IMR-90 (cell line): ENCODE data around the gene RHOU. TPM values are rescaled to one million over a fixed set of nuclear protein-coding genes. Genes with fewer than 3 reads are reported as not detected.

Experiments used
- ATAC-seq: fragments of 200-7000 bp; cut with Tn5 transposase; 2 replicates; pipeline ENCODE4 v1.9.1; 2020; ENCODE audit warnings: low read depth, mild to moderate bottlenecking, moderate library complexity
- BruUV-seq: library from RNA; stranded (reverse); fragments of 400-500 nt; replicated peaks from 2 replicates; lab custom pipeline; 2021; lab: Mats Ljungman, UMichigan
- CTCF ChIA-PET: fragments of 300-600 bp; formaldehyde crosslinking; extraction: SDS; loops from one replicate; lab custom pipeline; 2021; ENCODE audit warnings: antibody characterized with exemption; lab: Yijun Ruan, JAX
- POLR2A ChIA-PET: fragments of 300-600 bp; sonication (Branson Sonifier 250); formaldehyde crosslinking; loops from one replicate; lab custom pipeline; 2022; ENCODE audit warnings: antibody characterized with exemption; ENCODE audit not compliant: unreplicated experiment; lab: Charles Lee
- DNase-seq: peaks from one replicate; pipeline ENCODE4 v3.0.0; 2013
- H2AFZ ChIP-seq: replicated peaks from 2 replicates; pipeline ENCODE3; 2013; ENCODE audit warnings: low read length, mild to moderate bottlenecking; ENCODE audit not compliant: poor library complexity
- H2AK5ac ChIP-seq: 2 replicates; pipeline ENCODE4 v1.6.1; 2013; ENCODE audit warnings: low read depth, low read length, inconsistent platforms
- H2AK9ac ChIP-seq: replicated peaks from 2 replicates; pipeline ENCODE3; 2013; ENCODE audit warnings: mild to moderate bottlenecking, low read depth, low read length, moderate library complexity; ENCODE audit not compliant: poor library complexity
- H2BK120ac ChIP-seq: 2 replicates; pipeline ENCODE4 v1.6.1; 2013; ENCODE audit warnings: low read depth, low read length, inconsistent platforms
- H2BK15ac ChIP-seq: 3 replicates; pipeline ENCODE4 v1.6.1; 2013; ENCODE audit warnings: low read depth, low read length, inconsistent platforms
- H2BK20ac ChIP-seq: 2 replicates; pipeline ENCODE4 v1.6.1; 2013; ENCODE audit warnings: low read depth, mild to moderate bottlenecking, inconsistent platforms, low read length, moderate library complexity
- H2BK5ac ChIP-seq: 2 replicates; pipeline ENCODE4 v1.6.1; 2013; ENCODE audit warnings: mild to moderate bottlenecking, low read depth, low read length, inconsistent platforms; ENCODE audit not compliant: poor library complexity, severe bottlenecking
- H3K14ac ChIP-seq: replicated peaks from 2 replicates; pipeline ENCODE4 v1.6.1; 2013; ENCODE audit warnings: low read depth, low read length, inconsistent platforms
- H3K18ac ChIP-seq: 2 replicates; pipeline ENCODE4 v1.6.1; 2013; ENCODE audit warnings: low read depth, low read length, control low read depth
- H3K23ac ChIP-seq: 2 replicates; pipeline ENCODE4 v1.6.1; 2013; ENCODE audit warnings: low read depth, low read length, inconsistent platforms
- H3K27ac ChIP-seq: 2 replicates; pipeline ENCODE4 v1.5.1; 2013; ENCODE audit warnings: mild to moderate bottlenecking, control low read depth, low read length; ENCODE audit not compliant: insufficient read depth
- H3K27me3 ChIP-seq: 2 replicates; pipeline ENCODE4 v1.6.1; 2013; ENCODE audit warnings: low read length; ENCODE audit not compliant: control insufficient read depth, insufficient read depth
- H3K36me3 ChIP-seq: 2 replicates; pipeline ENCODE4 v1.6.1; 2013; ENCODE audit warnings: low read length, mixed read lengths; ENCODE audit not compliant: control insufficient read depth, insufficient read depth
- H3K4ac ChIP-seq: 2 replicates; pipeline ENCODE4 v1.6.1; 2013; ENCODE audit warnings: low read depth, low read length, inconsistent platforms
- H3K4me1 ChIP-seq: 2 replicates; pipeline ENCODE4 v1.6.1; 2013; ENCODE audit warnings: low read length, mixed read lengths; ENCODE audit not compliant: control insufficient read depth, insufficient read depth
- H3K4me2 ChIP-seq: 2 replicates; pipeline ENCODE4 v1.6.1; 2013; ENCODE audit warnings: low read depth, mild to moderate bottlenecking, control low read depth, low read length, moderate library complexity
- H3K4me3 ChIP-seq: 2 replicates; pipeline ENCODE4 v1.5.1; 2013; ENCODE audit warnings: low read depth, mild to moderate bottlenecking, control low read depth, low read length, moderate library complexity; ENCODE audit not compliant: insufficient read depth
- H3K56ac ChIP-seq: 2 replicates; pipeline ENCODE4 v1.6.1; 2013; ENCODE audit warnings: low read length, inconsistent platforms; ENCODE audit not compliant: insufficient read depth; ENCODE audit errors: extremely low read depth
- H3K79me1 ChIP-seq, 2 experiments: 2 replicates each; pipeline ENCODE4 v1.6.1; 2013; ENCODE audit warnings: low read length in 2 of 2, inconsistent platforms in 1 of 2, low read depth in 1 of 2
- H3K9ac ChIP-seq: 2 replicates; pipeline ENCODE4 v1.6.1; 2013; ENCODE audit warnings: low read depth, low read length, control low read depth
- H3K9me1 ChIP-seq: 2 replicates; pipeline ENCODE4 v1.6.1; 2013; ENCODE audit warnings: low read length, inconsistent platforms; ENCODE audit not compliant: insufficient read depth
- H3K9me3 ChIP-seq: 2 replicates; pipeline ENCODE4 v1.6.1; 2013; ENCODE audit warnings: low read length; ENCODE audit not compliant: control insufficient read depth, insufficient read depth
- H4K20me1 ChIP-seq: 2 replicates; pipeline ENCODE4 v1.6.1; 2013; ENCODE audit warnings: low read length, inconsistent platforms; ENCODE audit not compliant: insufficient read depth
- H4K5ac ChIP-seq: 2 replicates; pipeline ENCODE4 v1.6.1; 2013; ENCODE audit warnings: mild to moderate bottlenecking, low read depth, low read length, control low read depth
- H4K8ac ChIP-seq, 2 experiments: 2 replicates each; pipeline ENCODE4 v1.6.1; 2013; ENCODE audit warnings: low read depth in 2 of 2, low read length in 2 of 2, control low read depth in 1 of 2, inconsistent platforms in 1 of 2
- H4K91ac ChIP-seq: 2 replicates; pipeline ENCODE4 v1.6.1; 2013; ENCODE audit warnings: low read depth, low read length, inconsistent platforms; ENCODE audit not compliant: insufficient read depth
- BHLHE40 ChIP-seq: fragments of 150-350 bp; IDR thresholded peaks from 2 replicates; pipeline ENCODE4 v1.6.1; 2016; ENCODE audit warnings: mild to moderate bottlenecking, low read depth, low read length
- CEBPB ChIP-seq: IDR thresholded peaks from 2 replicates; pipeline ENCODE4 v1.6.1; 2012; ENCODE audit warnings: low read depth, low read length, improper control_type of control experiment
- CHD1 ChIP-seq: IDR thresholded peaks from 2 replicates; pipeline ENCODE4 v1.6.1; 2012; ENCODE audit warnings: low read depth, low read length, improper control_type of control experiment
- FOS ChIP-seq: fragments of 150-350 bp; IDR thresholded peaks from 2 replicates; pipeline ENCODE4 v1.6.1; 2016; ENCODE audit warnings: low read depth, low read length
- MAFK ChIP-seq: IDR thresholded peaks from 2 replicates; pipeline ENCODE4 v1.6.1; 2012; ENCODE audit warnings: low read depth, low read length, improper control_type of control experiment
- MAZ ChIP-seq: IDR thresholded peaks from 2 replicates; pipeline ENCODE4 v1.6.1; 2012; ENCODE audit warnings: low read depth, mild to moderate bottlenecking, low read length, improper control_type of control experiment, moderate library complexity, borderline replicate concordance
- MXI1 ChIP-seq: IDR thresholded peaks from 2 replicates; pipeline ENCODE4 v1.6.1; 2012; ENCODE audit warnings: low read depth, mild to moderate bottlenecking, low read length, moderate library complexity, borderline replicate concordance
- NFE2L2 ChIP-seq: fragments of 150-350 bp; IDR thresholded peaks from 2 replicates; pipeline ENCODE4 v1.6.1; 2016; ENCODE audit warnings: low read depth, mild to moderate bottlenecking, low read length
- POLR2A ChIP-seq: IDR thresholded peaks from 2 replicates; pipeline ENCODE4 v1.6.1; 2012; ENCODE audit warnings: mild to moderate bottlenecking, low read depth, low read length
- RAD21 ChIP-seq: IDR thresholded peaks from 2 replicates; pipeline ENCODE4 v1.6.1; 2012; ENCODE audit warnings: low read length, improper control_type of control experiment
- RCOR1 ChIP-seq: IDR thresholded peaks from 2 replicates; pipeline ENCODE4 v1.6.1; 2012; ENCODE audit warnings: mild to moderate bottlenecking, low read length, improper control_type of control experiment; ENCODE audit not compliant: insufficient replicate concordance
- RFX5 ChIP-seq: IDR thresholded peaks from 2 replicates; pipeline ENCODE4 v1.8.0; 2012; ENCODE audit warnings: low read depth, mild to moderate bottlenecking, low read length, moderate library complexity
- SMC3 ChIP-seq: fragments of 150-350 bp; IDR thresholded peaks from 2 replicates; pipeline ENCODE4 v1.6.1; 2016; ENCODE audit warnings: low read depth, mild to moderate bottlenecking, antibody characterized with exemption, low read length, moderate library complexity
- WGBS, 2 experiments: methylation state at CpG; one replicate each; pipeline versions ENCODE4 v1.1.5 to v1.1.7; 2013; ENCODE audit warnings: missing lambda C conversion rate in 2 of 2; ENCODE audit not compliant: insufficient read length in 1 of 2; ENCODE audit errors: extremely low coverage in 2 of 2; 5-methylcytosine and 5-hydroxymethylcytosine counted together
- dilution Hi-C: fragments of 300-500 bp; cut with HindIII; formaldehyde crosslinking; loops from one replicate; pipeline ENCODE4 v1.14.3; 2018; ENCODE audit warnings: low sequenced_read_pairs; ENCODE audit not compliant: unreplicated experiment
- in situ Hi-C: fragments of 300-500 bp; cut with MboI; formaldehyde crosslinking; loops from 3 replicates; pipeline ENCODE4 v1.14.3; 2019; ENCODE audit warnings: low sequenced_read_pairs, inconsistent platforms, mixed read lengths
- intact Hi-C: fragments of 100-400 bp; cut with micrococcal nuclease; formaldehyde crosslinking; loops from 2 replicates; pipeline ENCODE4 v1.10.0; 2022
- polyA plus RNA-seq, 3 experiments: library from polyadenylated mRNA; depleted of rRNA; stranded (reverse); fragments of >200 nt; gene quantifications; 2 replicates each; pipeline ENCODE4 v1.2.3, GENCODE V29; 2012; ENCODE audit warnings: low replicate concordance in 1 of 3
- total RNA-seq: library from RNA; depleted of rRNA; stranded (reverse); fragments of >200 nt; gene quantifications from 2 replicates; pipeline ENCODE4 v1.2.3, GENCODE V29; 2012
- TF ChIP-seq, protein P1 (sequence below): fragments of 150-350 bp; IDR thresholded peaks from 2 replicates; pipeline ENCODE4 v1.6.1; 2017; ENCODE audit warnings: mild to moderate bottlenecking, antibody characterized with exemption, low read length, low read depth
- TF ChIP-seq, protein P2 (sequence below): conservative IDR thresholded peaks from 2 replicates; pipeline ENCODE4 v1.5.1; 2012; ENCODE audit warnings: mild to moderate bottlenecking, low read depth, low read length, improper control_type of control experiment
- TF ChIP-seq, protein P3 (sequence below): fragments of 150-350 bp; IDR thresholded peaks from 2 replicates; pipeline ENCODE4 v1.6.1; 2016; ENCODE audit warnings: low read depth, mild to moderate bottlenecking, low read length, moderate library complexity, borderline replicate concordance

RHOU gene
- total and polyA plus RNA-seq, 2 of the 4 experiments (the other 2 are of a cell fraction) = 0.44 to 0.72 TPM

DNA sequence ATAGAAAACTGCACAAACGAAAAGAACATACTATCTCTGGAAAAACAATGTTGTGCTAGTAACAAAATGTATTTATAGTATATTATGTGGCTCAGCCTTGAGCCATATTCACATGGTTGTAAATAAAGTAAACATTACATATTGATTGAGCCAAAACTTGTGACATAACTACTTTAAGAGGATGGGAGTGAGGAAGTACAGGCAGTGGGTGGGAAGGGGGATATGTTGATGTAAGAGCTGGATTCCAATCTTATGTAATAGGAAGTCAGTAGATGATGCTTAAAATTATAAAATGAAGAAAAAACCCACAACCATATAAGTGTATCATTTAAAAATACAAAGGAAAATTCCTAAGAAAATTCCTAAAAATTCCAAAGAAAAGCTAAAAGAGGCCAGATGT lies 42.7 kb downstream of the RHOU start:
- TF ChIP-seq RCOR1 = no peak
- TF ChIP-seq RFX5 = no peak
- TF ChIP-seq NFE2L2 = no peak
- TF ChIP-seq FOS = no peak
- TF ChIP-seq, protein P1, sequence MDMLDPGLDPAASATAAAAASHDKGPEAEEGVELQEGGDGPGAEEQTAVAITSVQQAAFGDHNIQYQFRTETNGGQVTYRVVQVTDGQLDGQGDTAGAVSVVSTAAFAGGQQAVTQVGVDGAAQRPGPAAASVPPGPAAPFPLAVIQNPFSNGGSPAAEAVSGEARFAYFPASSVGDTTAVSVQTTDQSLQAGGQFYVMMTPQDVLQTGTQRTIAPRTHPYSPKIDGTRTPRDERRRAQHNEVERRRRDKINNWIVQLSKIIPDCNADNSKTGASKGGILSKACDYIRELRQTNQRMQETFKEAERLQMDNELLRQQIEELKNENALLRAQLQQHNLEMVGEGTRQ = no peak
- TF ChIP-seq CEBPB = no peak
- no peak for TF ChIP-seq SMC3
- TF ChIP-seq POLR2A = no peak
- TF ChIP-seq MAZ = no peak
- TF ChIP-seq, protein P2, sequence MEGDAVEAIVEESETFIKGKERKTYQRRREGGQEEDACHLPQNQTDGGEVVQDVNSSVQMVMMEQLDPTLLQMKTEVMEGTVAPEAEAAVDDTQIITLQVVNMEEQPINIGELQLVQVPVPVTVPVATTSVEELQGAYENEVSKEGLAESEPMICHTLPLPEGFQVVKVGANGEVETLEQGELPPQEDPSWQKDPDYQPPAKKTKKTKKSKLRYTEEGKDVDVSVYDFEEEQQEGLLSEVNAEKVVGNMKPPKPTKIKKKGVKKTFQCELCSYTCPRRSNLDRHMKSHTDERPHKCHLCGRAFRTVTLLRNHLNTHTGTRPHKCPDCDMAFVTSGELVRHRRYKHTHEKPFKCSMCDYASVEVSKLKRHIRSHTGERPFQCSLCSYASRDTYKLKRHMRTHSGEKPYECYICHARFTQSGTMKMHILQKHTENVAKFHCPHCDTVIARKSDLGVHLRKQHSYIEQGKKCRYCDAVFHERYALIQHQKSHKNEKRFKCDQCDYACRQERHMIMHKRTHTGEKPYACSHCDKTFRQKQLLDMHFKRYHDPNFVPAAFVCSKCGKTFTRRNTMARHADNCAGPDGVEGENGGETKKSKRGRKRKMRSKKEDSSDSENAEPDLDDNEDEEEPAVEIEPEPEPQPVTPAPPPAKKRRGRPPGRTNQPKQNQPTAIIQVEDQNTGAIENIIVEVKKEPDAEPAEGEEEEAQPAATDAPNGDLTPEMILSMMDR = no peak
- TF ChIP-seq RAD21 = no peak
- no peak for TF ChIP-seq MAFK
- TF ChIP-seq BHLHE40 = no peak
- TF ChIP-seq MXI1 = no peak
- no peak for TF ChIP-seq CHD1
- TF ChIP-seq, protein P3, sequence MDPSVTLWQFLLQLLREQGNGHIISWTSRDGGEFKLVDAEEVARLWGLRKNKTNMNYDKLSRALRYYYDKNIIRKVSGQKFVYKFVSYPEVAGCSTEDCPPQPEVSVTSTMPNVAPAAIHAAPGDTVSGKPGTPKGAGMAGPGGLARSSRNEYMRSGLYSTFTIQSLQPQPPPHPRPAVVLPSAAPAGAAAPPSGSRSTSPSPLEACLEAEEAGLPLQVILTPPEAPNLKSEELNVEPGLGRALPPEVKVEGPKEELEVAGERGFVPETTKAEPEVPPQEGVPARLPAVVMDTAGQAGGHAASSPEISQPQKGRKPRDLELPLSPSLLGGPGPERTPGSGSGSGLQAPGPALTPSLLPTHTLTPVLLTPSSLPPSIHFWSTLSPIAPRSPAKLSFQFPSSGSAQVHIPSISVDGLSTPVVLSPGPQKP = no peak
- H2BK20ac ChIP-seq = no peak overlapping the region
- H3K14ac ChIP-seq = no peak overlapping the region
- no peak overlapping the region for H3K9ac ChIP-seq
- no peaks in the 10 kb centered on the region for H3K36me3 ChIP-seq
- H3K27ac ChIP-seq = no peak overlapping the region
- dilution Hi-C loops = no loop called here
- H2BK15ac ChIP-seq = no peak overlapping the region
- no peaks in the 10 kb centered on the region for H3K79me1 ChIP-seq
- H3K27me3 ChIP-seq = no peaks in the 10 kb centered on the region
- in situ Hi-C loops = no loop called here
- H4K5ac ChIP-seq = no peak overlapping the region
- H3K56ac ChIP-seq = no peak overlapping the region
- intact Hi-C loops = no loop called here
- H3K9me1 ChIP-seq = peaks cover 12% of the 10 kb centered on the region
- H2AFZ ChIP-seq = no peak overlapping the region
- no peak overlapping the region for H2AK9ac ChIP-seq
- H2AK5ac ChIP-seq = no peak overlapping the region
- no peak overlapping the region for H3K4me3 ChIP-seq
- H3K4me2 ChIP-seq = no peak overlapping the region
- H3K18ac ChIP-seq = no peak overlapping the region
- DNase-seq (no peak), ATAC-seq (no peak)
- H3K23ac ChIP-seq = no peak overlapping the region
- H3K4ac ChIP-seq = no peak overlapping the region
- H4K8ac ChIP-seq = no peak overlapping the region
- peaks cover 18% of the 10 kb centered on the region for H3K4me1 ChIP-seq
- WGBS, 2 experiments = no CpG with 5 or more reads among the region's 1 CpG
- H2BK5ac ChIP-seq = no peak overlapping the region
- ChIA-PET POLR2A (no interaction called here), CTCF (interaction anchor here (0.6 kb wide), 1 partner anchor 80 kb away, joined by 3 read pairs; no protein-coding TSS in a partner anchor)
- no TSS peak for BruUV-seq
- no peaks in the 10 kb centered on the region for H3K9me3 ChIP-seq
- H4K20me1 ChIP-seq = no peaks in the 10 kb centered on the region
- H2BK120ac ChIP-seq = no peak overlapping the region
- H4K91ac ChIP-seq = no peak overlapping the region
